KMS-11 (cell line): ENCODE results near the gene DCAKD.

Experiments used
- H2AFZ ChIP-seq: fragments of 200-600 bp; sonication (generic); 2 replicates; pipeline ENCODE4 v1.6.1; 2016; ENCODE audit warnings: antibody characterized with exemption, mixed run types, low read depth
- H3K27ac ChIP-seq: fragments of 200-600 bp; sonication (generic); 2 replicates; pipeline ENCODE4 v1.6.1; 2016; ENCODE audit warnings: mild to moderate bottlenecking, mixed run types
- H3K27me3 ChIP-seq: fragments of 200-600 bp; sonication (generic); 2 replicates; pipeline ENCODE4 v1.6.1; 2017; ENCODE audit warnings: mild to moderate bottlenecking, low read depth, mixed run types, moderate library complexity; ENCODE audit not compliant: insufficient read depth
- H3K36me3 ChIP-seq: fragments of 200-600 bp; sonication (generic); 2 replicates; pipeline ENCODE4 v1.6.1; 2017; ENCODE audit warnings: mild to moderate bottlenecking, mixed run types; ENCODE audit not compliant: insufficient read depth
- H3K4me1 ChIP-seq: fragments of 200-600 bp; sonication (generic); 2 replicates; pipeline ENCODE4 v1.6.1; 2016; ENCODE audit warnings: mild to moderate bottlenecking, low read depth, mixed run types; ENCODE audit not compliant: poor library complexity, severe bottlenecking
- H3K4me2 ChIP-seq: fragments of 200-600 bp; sonication (generic); 2 replicates; pipeline ENCODE4 v1.7.0; 2016; ENCODE audit warnings: mild to moderate bottlenecking, mixed run types
- H3K4me3 ChIP-seq: fragments of 200-600 bp; sonication (generic); IDR thresholded peaks from 2 replicates; pipeline ENCODE4 v1.6.1; 2017; ENCODE audit warnings: low read depth, low read length, mixed read lengths; ENCODE audit not compliant: insufficient read depth
- H3K79me2 ChIP-seq: fragments of 200-600 bp; sonication (generic); 2 replicates; pipeline ENCODE4 v1.6.1; 2016; ENCODE audit warnings: low read depth, mixed run types; ENCODE audit not compliant: insufficient read depth
- H3K9ac ChIP-seq: fragments of 200-600 bp; sonication (generic); 2 replicates; pipeline ENCODE4 v1.6.1; 2016; ENCODE audit warnings: mild to moderate bottlenecking, mixed run types
- H4K20me1 ChIP-seq: fragments of 200-600 bp; sonication (generic); 2 replicates; pipeline ENCODE4 v1.6.1; 2016; ENCODE audit warnings: mild to moderate bottlenecking, mixed run types; ENCODE audit not compliant: insufficient read depth
- CTCF ChIP-seq: fragments of 200-600 bp; sonication (generic); conservative IDR thresholded peaks from 2 replicates; pipeline ENCODE4 v1.6.1; 2017; ENCODE audit warnings: low read depth, mild to moderate bottlenecking, antibody characterized with exemption, low read length, moderate library complexity, mixed read lengths

The DCAKD gene

GRCh38 chr17:45001310-45001709 lies 50.1 kb downstream of the DCAKD start:
- H3K79me2 ChIP-seq = no peaks in the 10 kb centered on the region
- H3K9ac ChIP-seq = no peak overlapping the region
- no peak overlapping the region for H3K4me3 ChIP-seq
- H3K27ac ChIP-seq = no peak overlapping the region
- no peak overlapping the region for H3K4me2 ChIP-seq
- no peak overlapping the region for H2AFZ ChIP-seq
- H3K27me3 ChIP-seq = peaks cover 26% of the 10 kb centered on the region
- H3K4me1 ChIP-seq = no peaks in the 10 kb centered on the region
- no peaks in the 10 kb centered on the region for H4K20me1 ChIP-seq
- TF ChIP-seq CTCF = no peak
- H3K36me3 ChIP-seq = no peaks in the 10 kb centered on the region

- Histone ChIP-seq H3K27me3 (peaks cover 31% of the 10 kb centered on the region; the same call in 1 of the 2 replicates), H3K4me3 (no peak overlapping the region)
- no peak for TF ChIP-seq CTCF
These were observed 52.0 kb downstream of the DCAKD start for GRCh38 chr17:44999433-44999832.

GRCh38 chr17:44998646-44999045 lies 52.8 kb downstream of the DCAKD start:
- H2AFZ ChIP-seq = no peak overlapping the region
- peaks cover 28% of the 10 kb centered on the region; the same call in 1 of the 2 replicates for H3K27me3 ChIP-seq
- no peak overlapping the region for H3K4me2 ChIP-seq
- H3K9ac ChIP-seq = no peak overlapping the region
- no peaks in the 10 kb centered on the region for H3K79me2 ChIP-seq
- H3K4me1 ChIP-seq = no peaks in the 10 kb centered on the region
- H3K4me3 ChIP-seq = no peak overlapping the region
- no peaks in the 10 kb centered on the region for H4K20me1 ChIP-seq
- no peaks in the 10 kb centered on the region for H3K36me3 ChIP-seq
- no peak for TF ChIP-seq CTCF
- H3K27ac ChIP-seq = no peak overlapping the region

More at GRCh38 chr17:44999433-44999832, 52.0 kb downstream of the DCAKD start:
- Histone ChIP-seq H4K20me1 (no peaks in the 10 kb centered on the region), H2AFZ (no peak overlapping the region), H3K36me3 (no peaks in the 10 kb centered on the region), H3K27ac (no peak overlapping the region), H3K4me2 (no peak overlapping the region), H3K79me2 (no peaks in the 10 kb centered on the region), H3K4me1 (no peaks in the 10 kb centered on the region), H3K9ac (no peak overlapping the region)

- Histone ChIP-seq H3K4me3 (no peak overlapping the region), H3K36me3 (no peaks in the 10 kb centered on the region), H2AFZ (no peak overlapping the region), H4K20me1 (no peaks in the 10 kb centered on the region), H3K9ac (no peak overlapping the region), H3K27ac (no peak overlapping the region), H3K27me3 (peaks cover 28% of the 10 kb centered on the region; the same call in 1 of the 2 replicates), H3K4me1 (no peaks in the 10 kb centered on the region), H3K4me2 (no peak overlapping the region), H3K79me2 (no peaks in the 10 kb centered on the region)
- TF ChIP-seq CTCF = no peak
These were observed 53.5 kb downstream of the DCAKD start for GRCh38 chr17:44997733-44998520.
